Measurements from ENCODE around the gene UGGT1.
"Not testable (repeated sequence)": the region's sequence is repeated elsewhere in the genome, so short reads cannot be mapped to it uniquely, and the experiment has no call there.

The UGGT1 gene

GRCh38 chr2:128174067-128174466, 83.1 kb downstream of the UGGT1 start:
- DNase-seq: not testable (repeated sequence)

GRCh38 chr2:128177315-128177714, 86.3 kb downstream of the UGGT1 start:
- no peak for DNase-seq

- no peak for DNase-seq
Measured at GRCh38 chr2:128178149-128178649, 87.2 kb downstream of the UGGT1 start.

- peak; percentile 58 for DNase-seq
Measured at GRCh38 chr2:128178650-128179460, 87.9 kb downstream of the UGGT1 start.

GRCh38 chr2:128179461-128179755, 88.4 kb downstream of the UGGT1 start:
- no peak for DNase-seq

- no peak for DNase-seq
Measured at GRCh38 chr2:128180031-128180430, 89.0 kb downstream of the UGGT1 start.

- DNase-seq: no peak
Measured at GRCh38 chr2:128185576-128185975, 94.6 kb downstream of the UGGT1 start.

GRCh38 chr2:128187032-128187654, 96.1 kb downstream of the UGGT1 start:
- no peak for DNase-seq

GRCh38 chr2:128195435-128195984, 104.5 kb downstream of the UGGT1 start:
- no peak for DNase-seq

GRCh38 chr2:128196026-128196425, 105.0 kb downstream of the UGGT1 start:
- DNase-seq: no peak

- no peak for DNase-seq
Measured at GRCh38 chr2:128196471-128196931, 105.5 kb downstream of the UGGT1 start.

GRCh38 chr2:128197059-128197458, 106.1 kb downstream of the UGGT1 start:
- DNase-seq: no peak

GRCh38 chr2:128198656-128199055, 107.7 kb downstream of the UGGT1 start:
- DNase-seq: no peak

- DNase-seq: no peak
Measured at GRCh38 chr2:128199141-128199540, 108.1 kb downstream of the UGGT1 start.

- DNase-seq: no peak
Measured at GRCh38 chr2:128202791-128203190, 111.8 kb downstream of the UGGT1 start.

- DNase-seq: no peak
Measured at GRCh38 chr2:128206245-128206644, 115.2 kb downstream of the UGGT1 start.

- no peak for DNase-seq
Measured at GRCh38 chr2:128208023-128208422, 117.0 kb downstream of the UGGT1 start.

- not testable (repeated sequence) for DNase-seq
Measured at GRCh38 chr2:128208631-128209324, 117.8 kb downstream of the UGGT1 start.

GRCh38 chr2:128214251-128214650, 123.3 kb downstream of the UGGT1 start:
- DNase-seq: no peak

- DNase-seq: no peak
Measured at GRCh38 chr2:128214866-128215460, 124.0 kb downstream of the UGGT1 start.

- DNase-seq: no peak
Measured at GRCh38 chr2:128215897-128216642, 125.1 kb downstream of the UGGT1 start.

- DNase-seq: no peak
Measured at GRCh38 chr2:128217671-128218070, 126.7 kb downstream of the UGGT1 start.

Measured in CD4-positive, alpha-beta T cell treated with Interleukin-6 for 4 hours (primary cell).